VCaP (cell line): ENCODE measurements around the gene SYNE3.

Experiments used
- H3K27ac ChIP-seq: fragments of 450-650 bp; 2 replicates; pipeline ENCODE4 v1.5.1; 2017
- CTCF ChIP-seq: fragments of 450-650 bp; conservative IDR thresholded peaks from 2 replicates; pipeline ENCODE4 v1.5.1; 2017; ENCODE audit warnings: mild to moderate bottlenecking, moderate library complexity

SYNE3 gene

GRCh38 chr14:95522116-95522515, 5.7 kb upstream of the SYNE3 start:
- no peak overlapping the region; the same call in 1 of the 2 replicates for H3K27ac ChIP-seq
- no peak for TF ChIP-seq CTCF

DNA sequence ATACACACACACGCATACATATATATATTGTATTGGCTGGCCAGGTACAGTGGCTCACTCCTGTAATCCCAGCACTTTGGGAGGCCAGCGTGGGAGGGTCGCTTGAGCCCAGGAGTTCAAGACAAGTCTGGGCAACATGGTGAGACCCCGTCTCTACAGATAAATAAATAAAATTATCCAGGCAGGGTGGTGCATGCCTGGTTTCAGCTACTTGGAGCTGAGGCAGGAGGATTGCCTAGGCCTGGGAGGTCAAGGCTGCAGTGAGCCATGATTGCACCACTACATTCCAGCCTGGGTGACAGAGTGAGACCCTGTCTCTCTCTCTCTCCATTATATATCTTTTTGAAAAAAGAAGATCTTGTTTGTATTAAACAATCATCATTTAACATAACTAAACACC, 4.6 kb upstream of the SYNE3 start:
- no peak overlapping the region for H3K27ac ChIP-seq
- no peak for TF ChIP-seq CTCF

GRCh38 chr14:95520346-95520745, 3.9 kb upstream of the SYNE3 start:
- no peak overlapping the region for H3K27ac ChIP-seq
- TF ChIP-seq CTCF: no peak

DNA sequence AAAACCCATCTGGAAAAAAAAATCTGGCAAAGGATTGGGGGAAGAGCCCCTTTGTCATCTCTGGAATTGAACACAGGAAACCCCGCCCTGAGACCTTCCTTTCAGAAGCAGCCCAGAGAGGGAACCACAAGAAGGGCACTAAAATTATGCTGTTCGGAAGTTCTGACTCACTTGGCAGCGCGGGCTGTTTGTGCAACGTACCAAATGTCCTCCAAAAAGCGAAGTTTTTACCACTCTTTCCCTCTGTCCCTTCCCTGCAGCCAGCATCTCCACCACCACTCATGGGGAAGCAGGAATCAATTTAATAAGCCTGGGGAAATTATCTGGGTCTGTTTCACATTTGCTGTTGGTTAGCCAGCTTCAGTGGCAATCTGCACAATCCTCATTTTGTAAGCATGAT, 3.2 kb upstream of the SYNE3 start:
- no peak overlapping the region for H3K27ac ChIP-seq
- TF ChIP-seq CTCF: no peak

DNA sequence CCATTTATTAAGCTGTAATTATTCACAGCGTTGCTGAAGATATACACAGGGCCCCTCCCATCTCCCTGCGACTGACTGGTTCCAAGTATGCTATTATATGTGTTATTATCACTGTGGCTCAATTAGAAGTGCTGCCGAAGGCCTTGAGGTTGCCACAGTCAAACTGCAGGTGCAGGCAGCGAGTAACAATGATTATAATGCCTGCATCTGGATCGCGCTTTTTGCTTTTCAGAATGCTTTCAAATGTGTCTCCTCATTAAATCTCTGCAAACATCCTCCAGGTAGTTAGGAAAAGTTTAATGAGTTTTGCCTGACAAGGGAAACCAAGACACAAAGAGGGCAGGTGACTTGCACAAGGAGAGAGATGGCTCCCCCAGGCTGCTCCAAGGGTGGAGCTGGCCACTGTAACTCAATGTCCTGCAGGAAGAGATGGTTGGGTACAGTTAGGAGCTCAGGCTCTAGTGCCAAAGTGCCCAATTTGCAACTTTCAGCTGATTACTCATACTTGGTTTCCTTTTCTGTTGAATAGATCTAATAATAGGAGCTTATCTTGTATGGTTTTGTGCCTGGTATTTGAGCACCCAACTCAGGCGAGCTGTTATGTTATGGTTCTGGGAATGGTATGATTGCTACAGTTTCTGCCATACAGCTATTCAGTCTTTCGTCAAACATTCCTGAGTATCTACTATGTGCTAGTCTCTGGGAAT, 1.7 kb upstream of the SYNE3 start:
- no peak for TF ChIP-seq CTCF
- peak overlapping the region; percentile 47; the same call in 1 of the 2 replicates for H3K27ac ChIP-seq

- H3K27ac ChIP-seq: peak overlapping the region; percentile 47
- peak; percentile 57 for TF ChIP-seq CTCF
Measured at GRCh38 chr14:95515596-95516552, 576 bp downstream of the SYNE3 start.

GRCh38 chr14:95515080-95515489, 1.4 kb downstream of the SYNE3 start:
- no peak for TF ChIP-seq CTCF
- no peak overlapping the region for H3K27ac ChIP-seq
